ENCODE results near the gene ATG101. TPM values are rescaled to one million over a fixed set of nuclear protein-coding genes. Genes with fewer than 3 reads are reported as not detected.

Gene ATG101
- total RNA-seq, 1 donor from 2014 or later: 26.5 TPM

DNA sequence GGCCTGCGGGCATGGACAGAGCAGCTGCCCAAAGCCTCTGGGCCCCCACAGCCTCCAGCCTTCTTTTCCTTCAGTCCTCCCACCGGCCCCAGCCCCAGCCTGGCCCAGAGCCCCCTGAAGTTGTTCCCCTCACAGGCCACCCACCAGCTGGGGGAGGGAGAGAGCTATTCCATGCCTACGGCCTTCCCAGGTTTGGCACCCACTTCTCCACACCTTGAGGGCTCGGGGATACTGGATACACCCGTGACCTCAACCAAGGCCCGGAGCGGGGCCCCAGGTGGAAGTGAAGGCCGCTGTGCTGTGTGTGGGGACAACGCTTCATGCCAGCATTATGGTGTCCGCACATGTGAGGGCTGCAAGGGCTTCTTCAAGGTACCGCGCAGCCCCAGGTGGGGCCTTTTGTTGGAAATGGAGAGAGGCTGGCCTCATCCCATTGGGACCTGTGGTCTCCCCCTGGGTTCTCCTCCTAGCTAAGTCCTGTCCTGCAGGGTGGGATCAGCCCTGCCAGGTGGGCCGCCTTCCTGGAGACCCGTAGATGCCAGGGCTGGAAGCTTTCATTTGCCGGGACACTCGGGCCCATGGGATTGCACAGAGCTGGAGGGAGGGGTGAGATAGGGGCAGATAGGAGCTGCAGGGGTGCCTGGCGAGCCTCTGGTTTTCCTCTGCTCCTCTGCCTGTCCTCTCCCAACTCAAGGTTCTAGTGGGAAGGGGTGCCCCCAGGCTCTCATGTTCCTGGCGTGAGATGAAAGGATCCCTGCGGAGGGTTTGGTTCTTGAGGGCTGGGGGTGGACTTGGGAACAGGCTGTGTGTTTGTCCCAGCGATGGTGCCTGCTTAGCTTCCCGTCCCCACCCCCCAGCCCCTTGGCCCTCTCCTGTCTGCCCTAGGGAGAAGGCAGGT is 14.7 kb upstream of the ATG101 start:
- no peak for ATAC-seq
- no peak for DNase-seq
- intact Hi-C loops (cut with micrococcal nuclease): no loop called here

DNA sequence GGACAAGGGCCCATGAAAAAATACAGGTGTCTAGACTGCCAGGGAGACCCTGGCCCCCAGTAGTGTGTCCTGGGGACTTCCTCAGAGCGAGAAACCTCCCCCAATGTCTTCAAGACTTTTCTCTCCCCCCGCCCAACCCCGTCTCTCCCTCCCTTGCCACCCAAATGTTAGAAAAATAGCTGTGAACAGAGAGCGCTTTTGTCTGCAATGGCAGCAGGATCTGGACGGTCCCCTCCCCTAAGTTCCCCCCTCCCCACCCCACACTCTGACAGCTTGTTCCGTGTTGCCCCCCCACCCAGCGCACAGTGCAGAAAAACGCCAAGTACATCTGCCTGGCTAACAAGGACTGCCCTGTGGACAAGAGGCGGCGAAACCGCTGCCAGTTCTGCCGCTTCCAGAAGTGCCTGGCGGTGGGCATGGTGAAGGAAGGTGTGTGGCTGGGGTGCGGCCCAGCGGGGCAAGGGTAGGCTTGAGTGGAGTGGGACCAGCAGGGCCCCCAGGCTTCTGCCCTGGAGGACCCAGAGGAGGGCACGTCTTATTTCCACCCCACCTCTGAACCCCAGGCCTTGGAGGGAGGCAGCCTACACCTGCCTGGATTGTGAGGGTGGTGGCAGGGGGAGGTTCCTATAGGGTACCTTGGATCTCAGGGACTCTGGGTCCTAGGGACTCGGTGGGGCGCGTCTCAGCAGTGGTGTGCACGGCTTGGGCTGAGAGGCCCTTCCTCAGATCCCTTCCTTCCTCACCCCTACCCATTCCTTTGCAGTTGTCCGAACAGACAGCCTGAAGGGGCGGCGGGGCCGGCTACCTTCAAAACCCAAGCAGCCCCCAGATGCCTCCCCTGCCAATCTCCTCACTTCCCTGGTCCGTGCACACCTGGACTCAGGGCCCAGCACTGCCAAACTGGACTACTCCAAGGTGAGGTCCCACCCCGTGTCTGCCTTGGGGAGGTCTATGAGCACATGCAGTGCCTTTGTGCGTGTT is 13.8 kb upstream of the ATG101 start:
- intact Hi-C loops (cut with micrococcal nuclease): no loop called here
- DNase-seq (no peak), ATAC-seq (no peak)

GRCh38 chr12:52056801-52057637 is 12.8 kb upstream of the ATG101 start:
- intact Hi-C loops (cut with micrococcal nuclease): no loop called here
- no peak for DNase-seq
- ATAC-seq: no peak

DNA sequence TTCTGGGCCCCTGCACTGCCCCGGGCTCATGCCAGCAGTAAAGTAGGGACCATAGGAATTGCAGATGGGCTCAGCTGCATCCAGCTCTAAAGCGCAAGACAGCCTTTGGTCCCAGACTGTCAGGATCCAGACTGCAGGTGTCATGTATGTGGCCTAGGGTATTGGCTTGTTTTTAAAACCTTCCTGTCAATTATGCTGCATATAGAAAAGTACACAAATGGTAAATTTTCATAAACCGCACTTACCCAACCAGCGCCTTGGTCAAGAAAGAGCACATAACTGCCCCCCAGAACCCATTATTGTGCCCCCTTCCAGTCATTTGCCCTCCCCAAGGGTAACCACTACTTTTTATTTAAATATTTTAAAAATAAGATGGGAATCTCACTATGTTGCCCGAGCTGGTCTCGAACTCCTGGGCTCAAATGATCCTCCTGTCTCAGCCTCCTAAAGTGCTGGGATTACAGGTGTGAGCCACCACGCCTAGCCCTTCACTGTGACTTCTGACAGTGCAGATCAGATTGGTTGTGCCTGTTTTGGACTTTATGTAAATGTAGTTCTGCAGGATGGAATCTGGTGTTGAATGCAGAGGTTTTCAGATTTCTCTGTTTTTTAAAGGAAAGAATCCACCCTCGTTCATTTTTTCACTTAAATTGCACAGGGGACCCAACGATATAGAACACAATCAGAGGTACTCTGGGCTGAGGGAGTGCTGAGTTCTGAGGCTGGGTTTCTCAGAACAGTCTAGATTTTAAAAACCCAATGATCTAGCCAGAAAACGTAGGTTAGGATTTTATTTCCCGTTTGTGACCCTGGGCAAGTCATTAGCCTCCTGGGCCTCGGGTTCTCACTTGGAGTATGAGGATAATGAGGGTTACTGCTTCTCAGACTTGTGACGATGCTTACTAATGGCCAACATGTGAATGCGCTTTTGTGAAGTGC is 11.9 kb upstream of the ATG101 start:
- no peak for ATAC-seq
- DNase-seq: no peak
- intact Hi-C loops (cut with micrococcal nuclease): no loop called here

DNA sequence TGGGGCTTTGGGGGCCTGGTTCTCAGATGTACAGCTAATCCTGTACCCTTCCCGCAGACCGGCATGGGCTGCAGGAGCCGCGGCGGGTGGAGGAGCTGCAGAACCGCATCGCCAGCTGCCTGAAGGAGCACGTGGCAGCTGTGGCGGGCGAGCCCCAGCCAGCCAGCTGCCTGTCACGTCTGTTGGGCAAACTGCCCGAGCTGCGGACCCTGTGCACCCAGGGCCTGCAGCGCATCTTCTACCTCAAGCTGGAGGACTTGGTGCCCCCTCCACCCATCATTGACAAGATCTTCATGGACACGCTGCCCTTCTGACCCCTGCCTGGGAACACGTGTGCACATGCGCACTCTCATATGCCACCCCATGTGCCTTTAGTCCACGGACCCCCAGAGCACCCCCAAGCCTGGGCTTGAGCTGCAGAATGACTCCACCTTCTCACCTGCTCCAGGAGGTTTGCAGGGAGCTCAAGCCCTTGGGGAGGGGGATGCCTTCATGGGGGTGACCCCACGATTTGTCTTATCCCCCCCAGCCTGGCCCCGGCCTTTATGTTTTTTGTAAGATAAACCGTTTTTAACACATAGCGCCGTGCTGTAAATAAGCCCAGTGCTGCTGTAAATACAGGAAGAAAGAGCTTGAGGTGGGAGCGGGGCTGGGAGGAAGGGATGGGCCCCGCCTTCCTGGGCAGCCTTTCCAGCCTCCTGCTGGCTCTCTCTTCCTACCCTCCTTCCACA is 11.0 kb upstream of the ATG101 start:
- no peak for ATAC-seq
- intact Hi-C loops (cut with micrococcal nuclease): no loop called here
- peak; percentile 33 for DNase-seq

DNA sequence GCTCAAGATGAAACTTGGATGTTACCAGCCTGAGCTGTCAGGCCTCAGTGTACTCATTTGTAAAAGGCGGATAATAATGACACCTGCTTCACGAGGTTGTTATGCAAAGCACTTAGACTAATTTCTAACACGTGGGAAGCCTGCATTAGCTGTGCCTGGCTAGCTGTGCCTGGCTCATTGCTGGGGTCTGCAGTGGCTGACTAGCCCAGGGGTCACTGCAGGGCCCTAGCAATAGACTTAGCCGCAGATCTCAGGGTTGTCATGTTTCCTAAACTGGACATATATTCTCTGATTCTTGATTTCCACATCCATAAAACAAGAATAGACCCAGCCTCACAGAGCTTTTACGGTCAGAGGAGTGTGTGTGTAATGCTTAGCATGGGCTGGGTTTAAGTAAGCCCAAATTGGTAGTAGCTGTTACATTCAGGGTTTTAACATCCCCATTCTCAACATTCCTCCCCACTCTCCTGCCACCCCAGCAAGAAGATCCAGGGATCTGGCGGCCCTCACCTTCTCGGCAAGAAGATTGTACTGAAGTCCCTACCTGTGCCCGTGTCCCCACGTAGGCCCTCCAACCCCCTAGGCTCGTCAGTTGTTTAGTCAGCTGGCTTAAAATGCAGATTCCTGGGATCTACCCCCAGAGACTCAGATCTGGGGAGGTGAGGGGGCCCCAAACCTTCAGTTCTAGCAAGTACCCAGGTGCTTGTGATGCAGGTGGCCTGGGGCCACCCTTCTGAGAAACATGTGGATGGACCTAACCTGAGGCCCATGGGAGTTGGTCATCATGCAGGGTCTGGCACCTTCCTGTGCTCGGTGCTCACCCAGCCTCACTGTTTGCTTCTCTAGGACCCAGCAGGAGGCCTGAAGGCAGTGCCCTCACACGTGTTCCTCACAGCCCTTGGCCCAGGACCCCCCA is 9.9 kb upstream of the ATG101 start:
- intact Hi-C loops (cut with micrococcal nuclease): no loop called here
- DNase-seq: no peak
- no peak for ATAC-seq

- DNase-seq (no peak), ATAC-seq (no peak)
- intact Hi-C loops (cut with micrococcal nuclease): no loop called here
Measured at GRCh38 chr12:52060498-52061177, 9.1 kb upstream of the ATG101 start.

GRCh38 chr12:52061470-52062166 is 8.2 kb upstream of the ATG101 start:
- ATAC-seq: no peak
- no peak for DNase-seq
- intact Hi-C loops (cut with micrococcal nuclease): no loop called here

GRCh38 chr12:52062167-52063081 is 7.4 kb upstream of the ATG101 start:
- DNase-seq: no peak
- ATAC-seq: no peak

DNA sequence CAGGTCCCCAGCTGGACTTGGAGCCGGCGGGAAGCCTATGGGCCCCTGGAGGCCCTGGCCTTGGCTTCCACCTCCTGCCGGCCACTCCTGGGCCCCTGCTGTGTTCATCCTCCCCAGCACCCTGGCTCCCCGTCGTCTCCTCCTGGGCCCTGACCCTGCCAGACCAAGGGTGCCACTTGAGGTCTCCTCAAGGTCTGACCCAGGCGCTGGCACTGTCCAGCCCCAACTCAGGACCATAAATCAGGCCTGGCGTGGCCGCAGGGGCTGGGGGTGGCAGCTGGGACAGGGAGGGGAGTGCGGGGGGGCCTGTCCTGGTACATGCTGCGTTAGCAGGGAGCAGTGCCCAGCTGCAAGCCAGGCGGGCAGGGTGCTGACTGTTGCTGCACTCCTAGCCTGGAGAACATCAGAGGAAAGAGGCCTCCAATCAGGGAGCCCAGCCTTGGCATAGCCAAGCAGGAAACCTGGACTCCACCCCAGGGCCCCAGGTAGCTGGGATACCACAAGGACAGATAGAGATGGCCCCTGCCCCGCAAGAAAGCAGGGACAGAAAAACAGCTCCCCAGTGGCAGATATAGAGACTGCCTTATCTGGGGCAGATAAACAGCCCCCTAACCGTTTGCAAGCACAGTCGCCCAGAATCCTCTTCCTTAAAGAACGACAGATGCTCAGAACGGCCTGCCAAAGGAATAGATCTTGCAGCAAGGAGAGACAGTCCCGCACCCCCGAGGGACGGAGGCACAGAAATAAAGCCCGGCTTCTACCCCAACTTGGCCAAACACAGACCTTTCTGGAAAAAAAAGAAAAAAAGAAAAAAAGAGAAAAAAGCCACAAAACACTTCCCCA is 6.5 kb upstream of the ATG101 start:
- DNase-seq: peak; percentile 76
- ATAC-seq: peak; percentile 60
- intact Hi-C loops (cut with micrococcal nuclease): no loop called here

More at GRCh38 chr12:52062167-52063081, 7.4 kb upstream of the ATG101 start:
- intact Hi-C loops (cut with micrococcal nuclease): no loop called here

- peak; percentile 85 for DNase-seq
- intact Hi-C loops (cut with micrococcal nuclease): no loop called here
- ATAC-seq: peak; percentile 76
Measured at GRCh38 chr12:52063981-52064649, 5.7 kb upstream of the ATG101 start.

- DNase-seq (no peak), ATAC-seq (no peak)
- intact Hi-C loops (cut with micrococcal nuclease): no loop called here
Measured at GRCh38 chr12:52066346-52067080, 3.3 kb upstream of the ATG101 start.

Measured in left ventricle myocardium superior (tissue), 1 donor.